ENCODE results near the gene SEL1L3.

SEL1L3 gene

DNA sequence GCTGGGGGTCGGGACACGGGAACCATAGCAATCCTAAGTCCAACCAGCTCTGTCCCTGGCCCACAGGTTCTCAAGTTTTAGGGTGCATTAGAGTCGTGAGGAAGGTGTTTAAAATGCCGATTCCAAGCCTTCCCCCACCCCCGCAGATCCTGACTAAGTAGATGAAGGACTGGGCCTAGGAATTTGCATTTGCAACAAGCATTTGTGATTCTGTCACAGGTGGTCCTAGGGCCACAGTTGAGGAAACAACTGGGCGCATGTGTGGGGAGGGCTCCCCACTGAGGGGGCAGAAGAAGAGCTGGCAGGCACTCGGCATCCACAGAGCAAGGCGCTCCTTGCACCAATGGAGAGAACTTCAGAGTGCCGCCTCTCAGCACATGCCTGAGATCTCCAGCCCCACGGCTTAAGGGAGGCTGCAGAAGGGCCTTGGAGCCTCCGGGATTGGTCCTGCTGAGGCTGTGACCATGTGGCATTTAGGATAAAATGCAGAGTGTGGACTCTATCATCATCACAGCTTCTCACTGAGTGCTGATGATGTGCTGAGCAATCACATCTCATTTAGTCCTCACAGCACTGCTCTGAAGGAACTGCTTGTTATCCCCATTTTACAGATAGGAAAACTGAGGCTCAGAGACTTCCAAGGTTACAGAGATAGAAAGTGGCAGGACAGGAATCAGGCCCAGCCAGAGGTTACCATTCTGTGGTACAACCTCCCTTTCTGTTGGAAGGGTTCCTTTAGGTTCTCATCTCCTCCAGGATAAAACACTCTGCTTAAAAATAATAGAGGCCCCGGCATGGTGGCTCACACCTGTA, 16.7 kb downstream of the SEL1L3 start:
- no peak for DNase-seq

DNA sequence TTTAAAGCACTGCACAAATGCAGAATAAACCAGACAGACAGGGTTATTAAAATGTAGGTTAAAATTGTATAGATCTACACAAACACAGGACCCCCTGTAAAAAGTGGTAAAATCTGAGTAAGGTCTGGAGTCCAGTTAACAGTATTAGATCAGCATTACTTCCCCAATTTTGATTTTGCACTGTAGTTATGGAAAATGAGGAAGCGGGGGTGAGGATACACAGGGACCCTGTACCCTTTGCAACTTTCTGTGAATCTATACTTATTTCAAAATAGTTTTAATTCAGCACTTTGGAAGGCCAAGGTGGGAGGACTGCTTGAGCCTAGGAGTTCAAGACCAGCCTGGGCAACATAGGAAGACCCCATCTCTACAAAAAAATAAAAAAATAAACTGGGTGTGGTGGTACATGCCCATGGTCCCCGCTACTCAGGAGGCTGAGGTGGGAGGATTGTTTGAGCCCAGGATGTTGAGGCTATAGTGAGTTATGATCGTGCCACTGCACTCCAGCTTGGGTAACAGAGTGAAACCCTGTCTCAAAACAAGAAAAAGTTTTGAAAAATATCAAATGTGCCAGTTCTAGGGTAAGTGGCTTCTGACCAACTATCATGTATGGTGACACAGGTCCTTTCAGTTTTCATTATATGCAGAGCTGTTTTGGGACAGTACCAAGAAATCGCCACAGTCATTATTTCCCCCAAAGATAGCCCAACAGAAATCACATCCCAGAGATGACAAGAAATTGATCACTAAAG, 17.7 kb downstream of the SEL1L3 start:
- no peak for DNase-seq

DNA sequence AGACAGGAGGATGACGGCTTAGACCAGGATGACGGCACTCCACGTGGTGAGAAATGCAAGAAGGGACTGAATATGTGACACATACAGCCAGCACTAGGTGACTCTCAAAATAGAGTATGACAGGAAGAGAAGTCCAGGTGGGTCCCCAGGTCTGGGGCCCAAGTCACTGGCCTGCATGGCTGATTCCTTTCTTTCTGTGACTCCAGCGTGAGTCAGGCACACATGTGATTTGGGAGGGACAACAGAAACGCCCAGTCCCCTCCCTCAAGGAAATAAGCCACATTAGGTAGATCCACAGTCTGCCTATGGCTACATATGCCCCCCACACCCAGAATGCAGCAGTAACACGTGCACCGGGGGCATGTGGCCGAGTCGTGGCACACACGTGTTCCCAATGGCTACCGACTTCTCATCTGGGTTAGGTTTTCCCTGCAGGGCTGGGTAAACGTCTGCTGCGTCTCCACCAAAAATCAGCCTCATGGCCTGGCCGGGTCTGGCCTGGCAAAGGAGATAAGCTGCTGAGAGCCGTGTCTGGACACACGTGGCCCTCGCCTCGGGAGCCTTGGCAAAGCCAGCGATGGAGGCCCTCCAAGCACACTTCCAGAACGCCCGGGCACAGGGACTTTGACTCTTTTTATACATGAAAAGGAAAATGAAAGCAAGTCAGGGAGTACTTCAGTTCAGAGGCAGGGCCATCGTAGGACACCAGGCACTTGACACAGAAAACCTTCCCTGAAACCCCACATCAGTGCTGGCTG, 19.3 kb downstream of the SEL1L3 start:
- no peak for DNase-seq

DNA sequence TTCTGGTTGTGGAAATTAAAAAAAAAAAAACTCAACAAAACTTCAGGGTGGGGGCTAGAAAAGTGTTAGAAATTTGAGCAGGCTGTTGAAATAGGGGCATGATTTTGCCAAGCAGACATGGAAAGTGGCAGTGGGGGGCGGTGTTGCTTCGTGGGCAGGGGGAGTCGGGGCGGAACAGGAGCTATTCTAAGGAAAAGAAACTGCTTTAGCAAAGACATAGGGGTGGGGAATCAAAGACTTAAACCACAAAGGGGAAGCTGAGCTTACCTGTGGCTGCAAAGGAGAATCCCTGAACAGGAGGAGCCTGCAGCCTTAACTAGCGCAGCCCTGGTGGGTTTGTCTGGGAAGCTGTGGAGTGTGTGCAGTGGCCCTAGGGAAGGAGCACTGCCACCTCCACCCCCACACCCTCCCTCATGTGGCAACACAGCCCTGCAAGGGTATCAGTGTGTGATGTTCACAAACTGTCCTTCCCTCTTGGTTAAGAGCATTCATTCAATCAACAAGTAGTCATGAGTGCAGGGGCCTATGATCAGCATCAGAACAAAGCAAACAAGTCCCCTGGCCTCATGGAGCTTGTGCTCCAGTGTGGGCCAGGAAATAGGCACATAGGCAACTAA, 20.5 kb downstream of the SEL1L3 start:
- no peak for DNase-seq

GRCh38 chr4:25839687-25840086, 23.1 kb downstream of the SEL1L3 start:
- no peak for DNase-seq

DNA sequence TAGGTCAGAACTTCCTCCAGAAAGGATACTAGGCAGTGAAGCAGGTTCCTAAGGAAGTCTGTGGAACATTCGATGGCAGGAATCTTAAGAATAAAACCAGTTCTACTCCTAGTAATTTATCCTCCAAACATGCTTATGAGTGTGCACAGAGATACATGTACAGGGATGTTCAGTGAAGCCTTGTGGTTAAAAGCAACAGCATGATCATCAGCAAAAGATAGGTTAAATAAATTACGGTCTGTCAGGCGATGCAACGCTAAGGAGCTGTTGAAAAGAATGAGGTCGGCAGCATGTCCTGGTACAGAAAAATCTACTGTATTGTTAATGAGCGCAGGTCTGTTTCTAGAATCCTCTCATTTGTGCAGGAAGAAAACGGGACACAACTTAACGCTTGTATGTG, 23.6 kb downstream of the SEL1L3 start:
- no peak for DNase-seq

GRCh38 chr4:25838526-25838925, 24.3 kb downstream of the SEL1L3 start:
- no peak for DNase-seq

- DNase-seq, result no peak
Observed at GRCh38 chr4:25837107-25837506, 25.7 kb downstream of the SEL1L3 start.

- no peak for DNase-seq
Observed at GRCh38 chr4:25835384-25835783, 27.4 kb downstream of the SEL1L3 start.

- DNase-seq, result no peak
Observed at GRCh38 chr4:25834411-25835107, 28.2 kb downstream of the SEL1L3 start.

DNA sequence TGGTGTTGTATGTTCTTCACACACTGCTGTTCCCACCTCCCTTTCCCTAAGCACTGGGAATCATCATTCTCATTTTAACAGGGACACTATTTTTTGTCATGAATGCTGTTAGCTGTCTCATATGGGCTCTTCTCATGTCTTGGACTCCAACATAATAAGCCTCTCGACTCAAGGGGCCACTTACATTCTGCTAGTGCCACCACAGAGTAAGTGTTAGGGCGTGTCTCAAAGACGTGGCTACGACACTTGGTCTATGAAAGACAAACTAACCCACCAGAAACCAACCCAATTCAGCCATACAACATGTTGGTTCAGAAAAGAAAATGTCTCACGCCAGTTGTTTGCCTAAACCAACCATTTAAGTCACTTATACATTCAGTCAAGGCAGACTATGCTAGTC, 32.2 kb downstream of the SEL1L3 start:
- peak; percentile 22 to 47 for DNase-seq

GRCh38 chr4:25827897-25828296, 34.9 kb downstream of the SEL1L3 start:
- no peak for DNase-seq

DNA sequence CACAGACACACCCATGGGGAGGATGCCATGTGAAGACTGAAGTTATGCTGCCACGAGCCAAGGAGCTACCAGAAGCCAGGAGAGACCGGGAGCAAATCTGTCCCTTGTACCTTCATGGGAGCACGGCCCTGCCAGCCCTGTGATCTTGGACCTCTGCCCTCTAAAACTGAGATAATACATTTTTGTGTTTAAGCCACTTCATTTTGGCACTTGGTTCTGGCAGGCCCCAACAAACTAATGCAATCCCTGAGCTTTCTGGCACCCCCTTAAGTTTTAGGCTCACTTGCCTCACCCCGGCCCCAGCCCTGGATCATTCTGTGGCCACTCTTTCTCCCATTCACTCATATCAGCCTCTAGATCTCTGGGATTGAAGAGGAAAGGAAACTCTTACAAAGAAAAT, 35.4 kb downstream of the SEL1L3 start:
- DNase-seq, result no peak

DNA sequence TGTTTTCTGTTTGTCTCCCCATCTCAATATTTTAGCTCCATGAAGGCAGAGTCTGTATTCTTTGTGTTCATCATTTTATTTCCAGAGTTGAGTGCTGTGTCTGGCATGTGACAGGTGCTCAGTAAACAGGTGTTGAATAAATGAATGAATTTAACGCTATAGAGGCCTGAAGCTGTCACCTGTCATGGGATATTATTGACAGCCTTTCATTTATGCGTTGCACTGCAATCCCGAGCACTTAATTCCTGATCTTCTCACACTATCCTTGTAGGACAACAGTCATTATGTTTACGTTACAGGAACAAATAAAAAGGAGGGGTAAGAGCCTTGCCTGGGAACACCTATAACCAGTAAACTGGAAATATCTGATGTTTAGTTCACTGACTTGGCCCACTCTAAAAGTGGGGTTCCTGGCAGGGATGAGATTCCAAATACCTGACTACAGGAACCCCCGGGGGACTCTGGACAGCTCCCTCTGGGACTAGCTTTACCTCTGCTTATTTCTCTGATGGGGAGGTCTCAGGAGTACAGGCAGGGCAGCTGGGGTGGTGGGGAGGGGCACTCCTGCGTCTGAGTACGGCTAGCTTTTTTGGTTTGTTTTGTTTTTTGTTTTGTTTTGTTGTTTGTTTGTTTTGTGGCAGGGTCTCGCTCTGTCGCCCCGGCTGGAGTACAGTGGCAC, 36.6 kb downstream of the SEL1L3 start:
- DNase-seq, result no peak

DNA sequence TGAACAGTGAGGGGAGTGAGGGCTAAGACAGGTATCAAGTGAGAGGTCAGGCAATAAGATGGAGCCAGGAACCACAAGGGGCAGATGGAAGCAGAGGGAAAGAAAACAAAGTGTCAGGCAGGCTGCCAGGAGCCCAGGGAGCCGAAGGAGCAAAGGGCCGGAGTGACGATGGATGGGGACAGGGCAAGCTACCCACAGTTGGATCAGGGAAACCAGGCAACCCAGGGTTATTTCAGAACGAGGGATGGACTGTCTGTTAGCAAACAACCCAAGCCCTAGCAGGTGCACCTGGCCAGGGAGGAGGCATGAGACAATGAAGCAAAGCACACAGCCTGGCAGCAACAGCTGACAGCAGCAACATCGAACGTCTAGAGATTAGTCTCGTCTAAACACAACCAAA, 39.2 kb downstream of the SEL1L3 start:
- DNase-seq, result no peak

- no peak for DNase-seq
Observed at GRCh38 chr4:25821899-25822298, 40.9 kb downstream of the SEL1L3 start.

DNA sequence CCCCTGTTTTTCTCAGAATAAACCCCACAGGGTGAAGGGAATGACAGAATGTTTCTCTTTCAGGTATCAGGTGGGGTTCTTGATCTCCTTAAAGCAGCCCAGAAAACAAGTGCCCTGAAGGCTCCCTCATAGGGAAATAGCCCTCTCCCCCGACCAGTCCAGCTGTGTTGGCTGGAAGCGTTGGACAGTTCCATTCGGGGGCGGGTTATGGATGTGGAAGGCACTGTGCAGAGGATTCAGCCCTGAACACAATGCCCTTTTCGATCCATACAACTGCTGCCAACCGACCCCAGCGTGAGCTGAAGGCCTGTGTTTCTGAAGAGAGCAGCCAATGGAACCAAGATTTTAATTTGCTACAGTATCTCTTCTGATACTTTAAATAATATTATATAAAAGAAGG, 41.5 kb downstream of the SEL1L3 start:
- no peak for DNase-seq

GRCh38 chr4:25818876-25819275, 43.9 kb downstream of the SEL1L3 start:
- DNase-seq, result no peak

DNA sequence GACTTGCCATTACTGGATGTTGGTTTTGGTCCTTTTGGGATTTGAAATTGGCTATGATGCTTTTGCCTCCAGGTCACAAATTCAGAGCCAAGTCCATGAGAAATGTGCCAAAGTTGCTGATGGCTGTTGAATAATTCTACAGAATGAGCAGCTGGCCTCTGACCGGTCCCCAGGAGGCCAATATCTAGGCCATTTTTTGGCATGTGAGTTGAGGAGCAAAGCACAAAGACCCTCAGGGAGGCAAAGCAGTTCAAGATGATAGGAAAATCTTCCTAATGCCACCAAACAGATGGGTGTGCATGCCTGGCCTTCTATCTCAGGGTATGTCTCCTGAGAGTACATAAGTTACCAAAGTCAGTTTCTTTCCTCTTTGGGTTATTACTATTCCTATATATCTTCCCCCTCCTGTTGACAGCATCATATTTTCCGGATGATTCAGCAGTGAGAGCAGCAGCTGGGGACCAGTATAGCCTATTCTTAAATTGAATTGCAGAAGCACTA, 44.4 kb downstream of the SEL1L3 start:
- DNase-seq, result no peak

DNA sequence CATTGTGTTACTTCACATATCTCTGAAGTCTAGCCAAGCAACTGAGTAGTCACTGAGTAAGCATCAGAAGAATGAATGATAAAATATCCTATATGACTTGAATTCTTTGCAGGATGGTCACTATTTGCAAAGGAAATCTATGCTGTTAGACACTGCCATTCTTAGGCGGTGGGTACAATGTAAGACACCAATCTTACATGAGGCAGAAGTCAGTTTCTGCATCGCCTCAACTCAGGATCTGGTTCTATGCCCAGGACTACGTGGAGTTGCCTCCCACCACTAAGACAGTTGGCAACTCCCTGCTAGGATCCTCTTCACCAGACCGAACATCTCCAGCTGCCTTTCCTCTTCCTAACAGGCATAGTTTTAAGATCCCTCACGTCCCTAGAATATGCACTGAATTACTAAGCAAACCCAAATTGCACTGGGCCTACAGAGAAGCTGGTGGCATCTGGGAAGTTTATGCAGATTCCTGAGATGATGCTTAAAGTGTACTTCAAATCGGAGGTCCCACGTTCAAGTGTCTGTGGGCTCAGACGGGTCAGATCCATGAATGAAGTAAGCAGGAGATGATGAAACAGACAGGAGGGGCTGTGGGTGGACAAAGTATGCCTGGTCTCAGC, 45.6 kb downstream of the SEL1L3 start:
- DNase-seq, result no peak

- no peak for DNase-seq
Observed at GRCh38 chr4:25816591-25817058, 46.2 kb downstream of the SEL1L3 start.
